HepG2 (cell line): ENCODE measurements around the gene AGBL3. TPM values are rescaled to one million over a fixed set of nuclear protein-coding genes. Genes with fewer than 3 reads are reported as not detected.

Source experiments
- ATAC-seq: fragments of 200-7000 bp; cut with Tn5 transposase; 3 replicates; pipeline ENCODE4 v1.9.1; 2020; ENCODE audit warnings: mild to moderate bottlenecking, moderate library complexity
- BruUV-seq: library from RNA; stranded (reverse); fragments of 400-500 nt; replicated peaks from 2 replicates; lab custom pipeline; 2021; lab: Mats Ljungman, UMichigan
- CTCF ChIA-PET: fragments of 300-600 bp; formaldehyde crosslinking; extraction: SDS; loops from one replicate; lab custom pipeline; 2021; ENCODE audit warnings: low total read pairs, inconsistent platforms, low intra/inter-chr PET ratio; lab: Yijun Ruan, JAX
- POLR2A ChIA-PET: fragments of 350-600 bp; sonication (Branson Sonifier 250); formaldehyde crosslinking; loops from one replicate; lab custom pipeline; 2020; ENCODE audit warnings: antibody characterized with exemption, inconsistent platforms; lab: Yijun Ruan, JAX
- DNase-seq: peaks from one replicate; pipeline ENCODE4 v3.0.0-alpha.2; 2015; ENCODE audit warnings: low spot score
- FAIRE-seq: peaks from 3 replicates; lab custom pipeline; 2011; peaks lifted over from hg19 to GRCh38; lab: Jason Lieb, UNC
- H2AFZ ChIP-seq: one replicate; pipeline ENCODE4 v1.6.1; 2011; ENCODE audit warnings: low read length, inconsistent platforms
- H3K27ac ChIP-seq: fragments of 300-600 bp; 3 replicates; pipeline ENCODE4 v1.8.0; 2011; ENCODE audit warnings: mixed run types, mild to moderate bottlenecking, mixed read lengths, low read length, inconsistent platforms; ENCODE audit not compliant: insufficient read depth; ENCODE audit errors: extremely low read length
- H3K27me3 ChIP-seq, 2 experiments: fragments of 200-600 bp in 1 of 2; 2 replicates in 1 of 2; 3 replicates in 1 of 2; pipeline versions ENCODE4 v1.6.0 to v1.8.0; 2011; ENCODE audit warnings: low read length in 2 of 2, mild to moderate bottlenecking in 2 of 2, moderate library complexity in 2 of 2, inconsistent platforms in 1 of 2; ENCODE audit not compliant: insufficient read depth in 2 of 2, control insufficient read depth in 1 of 2
- H3K36me3 ChIP-seq, 2 experiments: fragments of 200-600 bp in 1 of 2; replicated peaks in 1 of 2; 2 replicates in 1 of 2; 3 replicates in 1 of 2; pipeline versions ENCODE4 v1.5.1 to v1.8.0; 2011; ENCODE audit warnings: low read length in 2 of 2, inconsistent platforms in 1 of 2; ENCODE audit not compliant: insufficient read depth in 2 of 2, control insufficient read depth in 1 of 2
- H3K4me1 ChIP-seq: 2 replicates; pipeline ENCODE4 v1.5.1; 2012; ENCODE audit warnings: low read length, inconsistent platforms; ENCODE audit not compliant: insufficient read depth
- H3K4me2 ChIP-seq: 2 replicates; pipeline ENCODE4 v1.6.0; 2011; ENCODE audit warnings: low read depth, low read length, inconsistent platforms
- H3K4me3 ChIP-seq, 3 experiments: fragments of 200-600 bp in 1 of 3; sonication (generic), shearing (Covaris generic) in 1 of 3; replicated peaks in 1 of 3; 2 replicates each; pipeline ENCODE4 v1.5.1; 2011 to 2016; ENCODE audit warnings: low read length in 3 of 3, inconsistent platforms in 2 of 3, low read depth in 2 of 3, mild to moderate bottlenecking in 2 of 3, control low read depth in 1 of 3, mixed read lengths in 1 of 3; ENCODE audit not compliant: insufficient read depth in 1 of 3
- H3K79me2 ChIP-seq: one replicate; pipeline ENCODE4 v1.6.1; 2011; ENCODE audit warnings: low read length, inconsistent platforms; ENCODE audit not compliant: insufficient read depth
- H3K9ac ChIP-seq: 2 replicates; pipeline ENCODE4 v1.6.0; 2011; ENCODE audit warnings: mild to moderate bottlenecking, low read depth, low read length, inconsistent platforms; ENCODE audit not compliant: insufficient read depth
- H3K9me3 ChIP-seq: 2 replicates; pipeline ENCODE4 v1.5.1; 2012; ENCODE audit warnings: mild to moderate bottlenecking, low read length
- H4K20me1 ChIP-seq: 2 replicates; pipeline ENCODE4 v1.6.0; 2011; ENCODE audit warnings: inconsistent platforms, mild to moderate bottlenecking, low read length, moderate library complexity; ENCODE audit not compliant: insufficient read depth
- CSRNP1 ChIP-seq: sonication (generic); formaldehyde crosslinking; IDR thresholded peaks from 2 replicates; pipeline ENCODE4 v1.8.1; 2023; ENCODE audit warnings: mild to moderate bottlenecking, missing genetic modification reagents
- MAX ChIP-seq: IDR thresholded peaks from 2 replicates; pipeline ENCODE4 v1.6.1; 2012; ENCODE audit warnings: inconsistent platforms
- ZNF569 ChIP-seq: sonication (generic); formaldehyde crosslinking; IDR thresholded peaks from 2 replicates; pipeline ENCODE4 v1.5.0; 2020; ENCODE audit warnings: mild to moderate bottlenecking, missing genetic modification reagents, moderate library complexity, borderline replicate concordance
- ZNF747 ChIP-seq: sonication (generic); formaldehyde crosslinking; IDR thresholded peaks from 2 replicates; pipeline ENCODE4 v1.8.1; 2023; ENCODE audit warnings: missing genetic modification reagents, mild to moderate bottlenecking, borderline replicate concordance
- WGBS: methylation state at CpG from one replicate; pipeline ENCODE4 v1.1.6; 2017; ENCODE audit warnings: low lambda C conversion rate; 5-methylcytosine and 5-hydroxymethylcytosine counted together
- in situ Hi-C: cut with HindIII; loops from 2 replicates; pipeline ENCODE4 v1.10.0; 2017; ENCODE audit warnings: low pct_unique_long_range_greater_than_20kb; ENCODE audit not compliant: extremely low pct_ligation_motif_present
- intact Hi-C: fragments of 100-400 bp; cut with micrococcal nuclease; formaldehyde crosslinking; loops from one replicate; pipeline ENCODE4 v1.10.0; 2022; ENCODE audit not compliant: unreplicated experiment
- polyA plus RNA-seq, 8 experiments: library from polyadenylated mRNA; depleted of rRNA in 3 of 8; stranded (reverse) in 7 of 8; unstranded in 1 of 8; fragments of >200 nt; fragmentation: Illumina TruSeq in 4 of 8; extraction: Trizol in 4 of 8; gene quantifications; 2 replicates each; pipeline versions ENCODE4 v1.2.1 to v1.2.3, GENCODE V29; 2011 to 2016; ENCODE audit warnings: low read depth in 4 of 8, missing spikeins in 1 of 8, mixed read lengths in 1 of 8; ENCODE audit not compliant: insufficient read depth in 1 of 8
- total RNA-seq, 5 experiments: library from RNA; depleted of rRNA; stranded (reverse); fragments of >200 nt; fragmentation: Illumina TruSeq; extraction: Trizol; gene quantifications; 2 replicates each; pipeline ENCODE4 v1.2.3, GENCODE V29; 2016; ENCODE audit warnings: low read depth in 1 of 5

The AGBL3 gene
- total and polyA plus RNA-seq, 2 of the 13 experiments (the other 11 are each of a cell fraction or from before 2014, with no cell fraction given), result 2.2 to 7.2 TPM

GRCh38 chr7:134957005-134957404 is 29.3 kb upstream of the AGBL3 start:
- Histone ChIP-seq H3K4me2 (no peak overlapping the region), H3K36me3 (peaks cover 19 to 70% of the 10 kb centered on the region in 2 experiments), H3K9me3 (no peaks in the 10 kb centered on the region), H2AFZ (no peak overlapping the region), H3K4me1 (no peaks in the 10 kb centered on the region), H4K20me1 (no peaks in the 10 kb centered on the region), H3K79me2 (no peaks in the 10 kb centered on the region), H3K27ac (no peak overlapping the region), H3K4me3 (no peak overlapping the region), H3K9ac (no peak overlapping the region), H3K27me3 (no peaks in the 10 kb centered on the region)
- intact Hi-C loops, result no loop called here
- ChIA-PET POLR2A (no interaction called here), CTCF (no interaction called here)
- FAIRE-seq (no peak), ATAC-seq (no peak), DNase-seq (no peak)
- in situ Hi-C loops, result no loop called here
- BruUV-seq, result no TSS peak
- WGBS, result 97% methylated on average over 3 of the region's 3 CpGs
- TF ChIP-seq MAX, result no peak
- TF ChIP-seq CSRNP1 (CRISPR knock-in tag), result no peak
- no peak for TF ChIP-seq ZNF747 (CRISPR knock-in tag)

GRCh38 chr7:134959810-134960209 is 26.5 kb upstream of the AGBL3 start:
- TF ChIP-seq ZNF569 (CRISPR knock-in tag), result no peak
- intact Hi-C loops (no loop called here), in situ Hi-C loops (no loop called here)
- Histone ChIP-seq H3K4me1 (no peaks in the 10 kb centered on the region), H3K36me3 (peaks cover 20 to 75% of the 10 kb centered on the region in 2 experiments), H4K20me1 (no peaks in the 10 kb centered on the region), H3K9me3 (no peaks in the 10 kb centered on the region), H3K9ac (no peak overlapping the region), H3K27ac (no peak overlapping the region), H3K79me2 (no peaks in the 10 kb centered on the region), H2AFZ (no peak overlapping the region), H3K4me3 (no peak overlapping the region), H3K27me3 (no peaks in the 10 kb centered on the region), H3K4me2 (no peak overlapping the region)
- FAIRE-seq, result no peak
- DNase-seq, result no peak
- CTCF ChIA-PET, result no interaction called here
- no TSS peak for BruUV-seq
- no peak for ATAC-seq
- 100% methylated on average over 5 of the region's 5 CpGs for WGBS
- POLR2A ChIA-PET, result no interaction called here
